Measurements from ENCODE around the gene DMC1.

- no peak for TF ChIP-seq ELF1 (IDR thresholded peaks at IDR 0.05; ENCODE audit: borderline replicate concordance, low read depth)
- no peak for TF ChIP-seq EZH2phosphoT487 (IDR thresholded peaks at IDR 0.05; ENCODE audit: borderline replicate concordance)
- TF ChIP-seq CTCF (IDR thresholded peaks at IDR 0.05 in 2 of 3, conservative IDR thresholded peaks at IDR 0.05 in 1 of 3; ENCODE audit: borderline replicate concordance in 1 of 3, insufficient read depth in 1 of 3, low read depth in 2 of 3, low read length in 2 of 3), result no peak
- no peak for TF ChIP-seq ATF3 (IDR thresholded peaks at IDR 0.05)
- no peak for TF ChIP-seq ZNF274 (IDR thresholded peaks at IDR 0.05; ENCODE audit: low read depth, low read length)
- TF ChIP-seq MAX (IDR thresholded peaks at IDR 0.05), result no peak
- no peak for TF ChIP-seq RAD21 (IDR thresholded peaks at IDR 0.05; ENCODE audit: low read depth)
- no peak for TF ChIP-seq SIN3A (IDR thresholded peaks at IDR 0.05; ENCODE audit: low read depth)
- no peak for TF ChIP-seq TCF7L2 (IDR thresholded peaks at IDR 0.05; ENCODE audit: borderline replicate concordance, extremely low read depth, insufficient read depth, insufficient read length)
- TF ChIP-seq POLR2AphosphoS5 (IDR thresholded peaks at IDR 0.05; ENCODE audit: low read depth, low read length), result no peak
- TF ChIP-seq POLR2A (IDR thresholded peaks at IDR 0.05; ENCODE audit: borderline replicate concordance, extremely low read depth, insufficient read depth, insufficient read length), result no peak
- no peak for TF ChIP-seq EZH2 (IDR thresholded peaks at IDR 0.05)
- TF ChIP-seq ZFX (IDR thresholded peaks at IDR 0.05), result no peak
These were observed 75.0 kb downstream of the DMC1 start for GRCh38 chr22:38494939-38495338.

All from HCT116 (cell line).